GM12874 (cell line): Measurements from ENCODE around the gene NTSR1.

Experiments
- CTCF ChIP-seq: IDR thresholded peaks from 2 replicates; pipeline ENCODE4 v1.5.1; 2011; ENCODE audit warnings: low read depth, mild to moderate bottlenecking, control low read depth, low read length, moderate library complexity; ENCODE audit not compliant: insufficient read depth

The NTSR1 gene

GRCh38 chr20:62787321-62787720 is 78.7 kb downstream of the NTSR1 start:
- TF ChIP-seq CTCF = no peak

GRCh38 chr20:62787866-62788265 is 79.2 kb downstream of the NTSR1 start:
- TF ChIP-seq CTCF = no peak

DNA sequence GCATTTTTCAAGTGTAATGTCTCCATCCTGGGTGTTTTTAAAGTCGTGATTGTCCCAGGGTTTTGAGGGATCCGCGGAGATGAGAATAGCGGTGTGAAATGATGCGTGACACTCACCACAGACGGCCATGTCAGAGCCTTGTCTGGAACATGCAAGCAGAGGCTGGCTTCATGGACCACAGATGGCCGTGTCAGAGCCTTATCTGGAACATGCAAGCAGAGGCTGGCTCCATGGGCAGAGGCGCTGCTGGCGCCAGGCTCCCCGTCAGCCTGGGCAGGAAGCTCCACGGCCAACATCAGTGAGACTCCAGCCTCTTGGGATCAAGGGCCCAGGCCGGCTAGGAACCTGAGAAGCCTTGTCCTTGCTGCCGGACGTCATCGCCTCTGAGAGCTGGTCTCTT is 80.0 kb downstream of the NTSR1 start:
- no peak for TF ChIP-seq CTCF

DNA sequence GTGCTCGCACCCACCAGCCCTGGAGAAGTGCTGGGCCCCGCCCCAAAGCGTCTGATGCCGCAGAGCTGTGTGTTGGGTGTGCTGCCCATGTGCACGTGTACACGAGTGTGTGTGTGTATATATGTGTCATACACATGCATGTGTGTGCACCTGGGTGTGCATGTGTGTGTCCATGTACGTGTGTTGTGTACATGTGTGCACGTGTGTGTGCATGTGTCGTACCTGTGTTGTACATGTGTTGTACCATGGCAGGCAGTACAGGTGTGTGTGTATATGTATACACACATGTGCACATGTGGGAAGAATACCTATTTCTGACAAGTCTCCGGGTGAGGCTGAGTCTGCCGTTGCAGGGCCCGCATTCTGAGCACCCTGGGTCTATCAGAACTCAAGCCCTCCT is 81.4 kb downstream of the NTSR1 start:
- TF ChIP-seq CTCF = no peak

- peak; percentile 93 for TF ChIP-seq CTCF
Observed at GRCh38 chr20:62791301-62792181, 82.9 kb downstream of the NTSR1 start.

GRCh38 chr20:62792182-62792939 is 83.7 kb downstream of the NTSR1 start:
- no peak for TF ChIP-seq CTCF

DNA sequence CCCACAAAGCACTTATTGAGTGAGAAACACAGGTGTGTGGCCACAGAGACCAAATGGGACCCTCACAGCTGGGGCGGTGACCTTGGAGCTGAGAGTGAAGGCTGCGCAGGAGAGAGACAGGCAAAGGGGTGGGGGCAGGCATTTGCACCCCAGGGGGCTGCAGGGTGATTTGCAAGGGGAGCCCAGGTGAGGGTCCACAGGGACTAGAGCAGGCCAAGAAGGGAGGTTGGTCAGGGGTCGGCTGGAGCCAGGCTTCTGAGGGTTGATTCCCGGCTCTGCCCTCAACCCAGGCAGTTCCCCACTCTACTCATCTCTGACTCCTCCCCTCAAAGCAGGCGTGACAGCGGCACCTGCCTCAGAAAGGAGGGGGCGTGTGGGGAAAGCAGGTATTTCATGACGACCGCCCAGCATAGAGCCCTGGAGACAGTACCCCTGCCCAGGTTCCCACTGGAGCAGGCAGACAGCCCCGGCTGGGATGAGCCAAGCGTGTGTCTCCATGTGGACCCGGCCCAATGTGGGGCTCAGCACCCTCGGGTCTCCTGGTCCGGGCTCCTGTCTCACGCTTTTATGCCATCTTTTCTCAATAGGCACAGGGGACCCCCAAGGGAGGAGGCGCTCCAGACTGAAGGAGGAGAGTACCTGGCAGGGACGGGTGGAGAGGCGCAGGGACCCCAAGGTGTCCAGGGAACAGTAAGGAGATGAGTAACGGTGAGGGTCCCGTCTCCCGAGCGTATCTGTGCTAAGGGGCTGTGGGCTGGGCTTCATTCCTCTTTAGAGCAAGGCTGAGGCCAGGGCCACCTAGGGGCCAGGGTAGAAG is 84.5 kb downstream of the NTSR1 start:
- no peak for TF ChIP-seq CTCF
